Upper lobe of left lung (tissue), 6 donors: Measurements from ENCODE around the gene NPC2. TPM values are rescaled to one million over a fixed set of nuclear protein-coding genes. Genes with fewer than 3 reads are reported as not detected.

Source experiments
- ATAC-seq, 2 donors: fragments of 200-7000 bp; cut with Tn5 transposase; one replicate each; pipeline ENCODE4 v1.9.1; 2022; ENCODE audit warnings: mild to moderate bottlenecking in 2 of 2, moderate library complexity in 2 of 2; ENCODE audit not compliant: low FRiP score in 2 of 2
- DNase-seq, 2 donors: peaks; one replicate each; pipeline ENCODE4 v3.0.0-alpha.2; 2019 to 2020
- H3K27ac ChIP-seq, 4 donors: fragments of 200-600 bp; sonication (generic); one replicate each; pipeline ENCODE4 v1.5.1; 2016 to 2019
- H3K27me3 ChIP-seq, 4 donors: fragments of 200-600 bp; sonication (generic); one replicate each; pipeline ENCODE4 v1.5.1; 2017 to 2019
- H3K36me3 ChIP-seq, 4 donors: fragments of 200-600 bp; sonication (generic); one replicate each; pipeline ENCODE4 v1.5.1; 2016 to 2019
- H3K4me1 ChIP-seq, 4 donors: fragments of 200-600 bp; sonication (generic); one replicate each; pipeline ENCODE4 v1.5.1; 2018 to 2019
- H3K4me3 ChIP-seq, 4 donors: fragments of 200-600 bp; sonication (generic); one replicate each; pipeline ENCODE4 v1.5.1; 2017 to 2019; ENCODE audit warnings: mild to moderate bottlenecking in 2 of 4, moderate library complexity in 1 of 4
- H3K9me3 ChIP-seq, 4 donors: fragments of 200-600 bp; sonication (generic); one replicate each; pipeline ENCODE4 v1.5.1; 2018 to 2019
- EP300 ChIP-seq, 4 donors: sonication (generic); formaldehyde crosslinking; IDR thresholded peaks; one replicate each; pipeline ENCODE4 v1.5.1; 2017; ENCODE audit warnings: antibody characterized with exemption in 4 of 4, control low read depth in 2 of 4
- POLR2A ChIP-seq, 4 donors: fragments of 450-650 bp; IDR thresholded peaks; one replicate each; pipeline ENCODE4 v1.5.1; 2016 to 2017; ENCODE audit warnings: antibody characterized with exemption in 4 of 4, mild to moderate bottlenecking in 2 of 4
- POLR2AphosphoS5 ChIP-seq, 2 donors: sonication (generic); formaldehyde crosslinking; IDR thresholded peaks; one replicate each; pipeline ENCODE4 v1.5.1; 2017; ENCODE audit warnings: antibody characterized with exemption in 2 of 2
- WGBS, 2 donors: methylation state at CpG; one replicate each; pipeline ENCODE4 v1.1.5; 2017 to 2018; 5-methylcytosine and 5-hydroxymethylcytosine counted together
- total RNA-seq, 6 donors: library from RNA; depleted of rRNA in 4 of 6; stranded (reverse); fragments of >200 nt in 4 of 6; gene quantifications; one replicate each; pipeline versions ENCODE4 v1.1.0 to v1.2.1, GENCODE V29; 2016 to 2021
- TF ChIP-seq, protein P1 (sequence below), 6 experiments: fragments of 450-650 bp in 4 of 6; fragments of 200-600 bp in 2 of 6; sonication (generic) in 2 of 6; IDR thresholded peaks; one replicate each; pipeline ENCODE4 v1.5.1; 2016 to 2019; ENCODE audit warnings: antibody characterized with exemption in 6 of 6
- donor health status: DM: no; HTN: no; CAD: no; lungs with moderate emphysema.
- donor health status: DM: no; HTN: yes; CAD: no; lungs with severe emphysema.

NPC2 gene
- 1,000 to 10,000 TPM in 1 of 6 donors, 100 to 1,000 TPM in 5; 351 to 1,281 (median 524) TPM for total RNA-seq

DNA sequence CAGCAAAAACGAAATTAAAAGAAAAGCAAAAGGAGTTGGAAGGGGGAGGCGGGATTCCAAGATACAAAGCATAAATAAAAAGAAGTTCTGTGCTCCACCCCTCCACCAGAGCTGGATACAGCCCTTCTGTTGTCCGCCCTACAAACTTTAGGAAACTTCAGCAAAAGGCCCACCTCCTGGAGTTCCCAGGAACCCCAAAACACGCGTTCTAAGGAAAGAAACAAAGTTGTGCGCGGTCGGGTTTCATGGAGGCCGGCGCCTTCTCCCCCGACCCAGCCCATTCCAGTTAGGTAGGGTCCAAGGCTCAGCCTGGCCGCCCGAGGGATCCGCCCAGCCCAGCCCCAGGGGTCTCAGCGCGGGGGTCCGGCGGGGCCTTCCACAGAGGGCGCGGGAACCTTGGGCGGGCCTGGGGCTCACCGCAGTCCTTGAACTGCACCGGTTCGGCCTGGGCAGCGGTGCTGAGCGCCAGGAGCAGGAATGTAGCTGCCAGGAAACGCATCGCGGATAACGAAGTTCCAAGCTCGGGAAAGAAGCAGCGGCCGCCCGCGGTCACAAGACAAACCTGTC is at the start of gene NPC2:
Gene NPC2, minus strand, starts transcription at position 530 of the 567 bp plus-strand sequence. Its CDS starts 31 bp downstream, at position 499.
- Histone ChIP-seq H3K4me1 (peaks cover 10 to 62% (median 34%) of the 10 kb centered on the region in 4 donors), H3K27ac (peak within 1 kb of the TSS; percentile 93 to 99 (median 94)), H3K27me3 (no peaks in the 10 kb centered on the region), H3K36me3 (no peaks in the 10 kb centered on the region), H3K4me3 (peak within 1 kb of the TSS; percentile 74 to 97 (median 86)), H3K9me3 (no peaks in the 10 kb centered on the region)
- 0 to 1% methylated on average over 13 to 32 of the region's 35 CpGs for WGBS, 2 donors
- ATAC-seq (peak in 1 of 2 donors; percentile 10), DNase-seq (no peak)
- TF ChIP-seq, protein P1, sequence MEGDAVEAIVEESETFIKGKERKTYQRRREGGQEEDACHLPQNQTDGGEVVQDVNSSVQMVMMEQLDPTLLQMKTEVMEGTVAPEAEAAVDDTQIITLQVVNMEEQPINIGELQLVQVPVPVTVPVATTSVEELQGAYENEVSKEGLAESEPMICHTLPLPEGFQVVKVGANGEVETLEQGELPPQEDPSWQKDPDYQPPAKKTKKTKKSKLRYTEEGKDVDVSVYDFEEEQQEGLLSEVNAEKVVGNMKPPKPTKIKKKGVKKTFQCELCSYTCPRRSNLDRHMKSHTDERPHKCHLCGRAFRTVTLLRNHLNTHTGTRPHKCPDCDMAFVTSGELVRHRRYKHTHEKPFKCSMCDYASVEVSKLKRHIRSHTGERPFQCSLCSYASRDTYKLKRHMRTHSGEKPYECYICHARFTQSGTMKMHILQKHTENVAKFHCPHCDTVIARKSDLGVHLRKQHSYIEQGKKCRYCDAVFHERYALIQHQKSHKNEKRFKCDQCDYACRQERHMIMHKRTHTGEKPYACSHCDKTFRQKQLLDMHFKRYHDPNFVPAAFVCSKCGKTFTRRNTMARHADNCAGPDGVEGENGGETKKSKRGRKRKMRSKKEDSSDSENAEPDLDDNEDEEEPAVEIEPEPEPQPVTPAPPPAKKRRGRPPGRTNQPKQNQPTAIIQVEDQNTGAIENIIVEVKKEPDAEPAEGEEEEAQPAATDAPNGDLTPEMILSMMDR (IDR thresholded peaks at IDR 0.05): peak in 2 of 6 experiments; percentile 3 to 23
- TF ChIP-seq POLR2AphosphoS5 (IDR thresholded peaks at IDR 0.05) (peak; percentile 66 to 96), EP300 (IDR thresholded peaks at IDR 0.05) (peak in 1 of 4 donors; percentile 19), POLR2A (IDR thresholded peaks at IDR 0.05) (peak in 3 of 4 donors; percentile 79 to 86 (median 83))

DNA sequence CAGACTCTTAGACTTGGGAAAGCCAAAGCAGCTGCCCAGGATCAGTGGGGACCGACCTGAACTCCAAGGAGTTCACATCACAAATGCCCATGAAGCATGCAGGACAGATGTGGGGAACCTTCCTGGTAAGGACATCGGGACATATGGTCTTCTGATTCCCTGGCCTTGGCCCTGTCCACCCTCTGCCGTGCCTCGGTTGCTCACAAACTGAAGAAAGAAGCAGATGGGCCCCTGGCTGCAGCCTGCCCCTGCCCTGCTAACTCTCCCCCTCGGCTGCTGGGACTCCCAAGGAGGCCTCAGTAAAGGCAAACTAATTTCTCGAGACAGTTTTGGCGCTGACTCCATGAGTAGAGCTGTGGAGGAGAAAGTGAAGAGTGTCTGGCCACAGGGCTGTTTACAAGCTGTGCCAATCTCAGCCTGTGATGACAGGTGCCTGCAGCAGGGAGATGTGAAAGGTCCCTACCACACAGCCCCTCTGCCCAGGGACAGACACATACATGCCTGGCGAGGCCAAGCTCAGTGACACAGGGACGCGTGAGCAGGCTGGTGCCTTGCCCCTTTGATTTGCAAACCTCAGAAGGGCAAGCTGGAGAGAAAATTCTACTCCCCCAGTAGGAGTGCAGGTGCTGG is 49.1 kb upstream of the NPC2 start:
- ATAC-seq (no peak), DNase-seq (peak in 1 of 2 donors; percentile 16)
- 88 to 90% methylated on average over 7 to 10 of the region's 10 CpGs for WGBS, 2 donors

DNA sequence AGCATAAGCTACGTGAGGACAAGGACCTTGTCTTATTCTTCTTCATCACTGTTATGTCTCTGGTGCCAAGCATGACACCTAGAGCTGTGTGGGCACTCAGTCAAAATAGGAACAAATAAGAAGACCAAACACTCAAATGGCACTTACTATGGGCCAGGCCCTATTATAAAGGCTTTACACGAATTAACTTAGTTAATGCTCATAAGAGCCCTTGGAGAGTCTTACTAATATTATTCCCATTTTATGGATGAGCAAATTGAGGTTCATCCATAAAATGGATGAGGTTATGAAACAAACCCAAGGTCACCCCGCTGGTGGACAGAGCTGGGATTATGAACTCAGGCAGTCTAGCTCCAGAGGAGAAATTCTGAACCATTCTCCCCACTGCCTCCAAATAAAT is 48.1 kb upstream of the NPC2 start:
- Histone ChIP-seq H3K36me3 (no peaks in the 10 kb centered on the region), H3K27me3 (no peaks in the 10 kb centered on the region), H3K9me3 (no peaks in the 10 kb centered on the region), H3K4me3 (no peak overlapping the region), H3K4me1 (peaks cover 0 to 6% (median 2%) of the 10 kb centered on the region in 4 donors), H3K27ac (no peak overlapping the region)
- no peak for DNase-seq
- WGBS, 2 donors: 82 to 85% methylated on average over 3 of the region's 3 CpGs
- no peak for ATAC-seq
- TF ChIP-seq, protein P1 (IDR thresholded peaks at IDR 0.05): no peak
- TF ChIP-seq EP300 (IDR thresholded peaks at IDR 0.05): no peak
- no peak for TF ChIP-seq POLR2A (IDR thresholded peaks at IDR 0.05)
- no peak for TF ChIP-seq POLR2AphosphoS5 (IDR thresholded peaks at IDR 0.05)

More for the DNA sequence above, 49.1 kb upstream of the NPC2 start:
- Histone ChIP-seq H3K27me3 (no peaks in the 10 kb centered on the region), H3K4me3 (no peak overlapping the region), H3K36me3 (no peaks in the 10 kb centered on the region), H3K4me1 (peaks cover 0 to 6% (median 2%) of the 10 kb centered on the region in 4 donors), H3K9me3 (no peaks in the 10 kb centered on the region), H3K27ac (no peak overlapping the region)
- TF ChIP-seq POLR2A (IDR thresholded peaks at IDR 0.05): no peak
- no peak for TF ChIP-seq EP300 (IDR thresholded peaks at IDR 0.05)
- TF ChIP-seq, protein P1 (IDR thresholded peaks at IDR 0.05): no peak
- TF ChIP-seq POLR2AphosphoS5 (IDR thresholded peaks at IDR 0.05): no peak

DNA sequence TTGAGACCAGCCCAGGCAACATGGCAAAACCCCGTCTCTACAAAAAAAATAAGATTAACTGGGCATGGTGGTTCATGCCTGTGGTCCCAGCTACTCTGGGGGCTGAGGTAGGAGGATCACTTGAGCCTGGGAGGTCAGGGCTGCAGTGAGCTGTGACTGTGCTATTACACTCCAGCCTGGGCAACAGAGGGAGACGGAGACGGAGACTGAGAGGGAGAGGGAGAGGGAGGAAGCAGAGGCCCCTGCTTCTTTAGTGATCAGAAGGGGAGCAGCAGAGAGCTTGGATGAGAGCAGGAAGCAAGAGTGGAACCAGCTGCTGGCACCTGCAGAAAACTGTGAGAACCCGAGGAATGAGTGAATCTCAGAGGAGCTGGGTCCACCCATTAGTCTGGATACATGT is 46.4 kb upstream of the NPC2 start:
- no peaks in the 10 kb centered on the region for H3K27me3 ChIP-seq
- TF ChIP-seq, protein P1 (IDR thresholded peaks at IDR 0.05): no peak
- TF ChIP-seq POLR2A (IDR thresholded peaks at IDR 0.05) (no peak), POLR2AphosphoS5 (IDR thresholded peaks at IDR 0.05) (no peak), EP300 (IDR thresholded peaks at IDR 0.05) (no peak)
- no peak for DNase-seq
- H3K4me1 ChIP-seq: peaks cover 0 to 6% (median 2%) of the 10 kb centered on the region in 4 donors
- H3K9me3 ChIP-seq: no peaks in the 10 kb centered on the region
- H3K4me3 ChIP-seq: no peak overlapping the region
- 72 to 86% methylated on average over 4 of the region's 4 CpGs for WGBS, 2 donors
- H3K27ac ChIP-seq: no peak overlapping the region
- H3K36me3 ChIP-seq: no peaks in the 10 kb centered on the region
- no peak for ATAC-seq
